Measurements from ENCODE around the gene GTF2A1L.

The GTF2A1L gene

GRCh38 chr2:48707466-48707865 is 89.8 kb downstream of the GTF2A1L start:
- in situ Hi-C loops (cut with MboI; ENCODE audit: low sequenced_read_pairs, unreplicated experiment) = no loop called here

GRCh38 chr2:48709096-48710034 is 91.7 kb downstream of the GTF2A1L start:
- in situ Hi-C loops (cut with MboI; ENCODE audit: low sequenced_read_pairs, unreplicated experiment) = no loop called here
- no peak for DNase-seq (ENCODE audit: low spot score)
- TF ChIP-seq CTCF (IDR thresholded peaks at IDR 0.05; ENCODE audit: borderline replicate concordance, control extremely low read depth, extremely low read depth, insufficient read depth, missing control alignments) = no peak

More at GRCh38 chr2:48707466-48707865, 89.8 kb downstream of the GTF2A1L start:
- no peak for TF ChIP-seq CTCF (IDR thresholded peaks at IDR 0.05; ENCODE audit: borderline replicate concordance, control extremely low read depth, extremely low read depth, insufficient read depth, missing control alignments)
- no peak for DNase-seq (ENCODE audit: low spot score)

GRCh38 chr2:48711343-48711742 is 93.7 kb downstream of the GTF2A1L start:
- DNase-seq (ENCODE audit: low spot score) = no peak
- no peak for TF ChIP-seq CTCF (IDR thresholded peaks at IDR 0.05; ENCODE audit: borderline replicate concordance, control extremely low read depth, extremely low read depth, insufficient read depth, missing control alignments)
- in situ Hi-C loops (cut with MboI; ENCODE audit: low sequenced_read_pairs, unreplicated experiment) = no loop called here

- in situ Hi-C loops (cut with MboI; ENCODE audit: low sequenced_read_pairs, unreplicated experiment) = no loop called here
- no peak for TF ChIP-seq CTCF (IDR thresholded peaks at IDR 0.05; ENCODE audit: borderline replicate concordance, control extremely low read depth, extremely low read depth, insufficient read depth, missing control alignments)
- DNase-seq (ENCODE audit: low spot score) = no peak
These were observed 94.5 kb downstream of the GTF2A1L start for GRCh38 chr2:48712151-48712550.

- TF ChIP-seq CTCF (IDR thresholded peaks at IDR 0.05; ENCODE audit: borderline replicate concordance, control extremely low read depth, extremely low read depth, insufficient read depth, missing control alignments) = no peak
- in situ Hi-C loops (cut with MboI; ENCODE audit: low sequenced_read_pairs, unreplicated experiment) = no loop called here
- no peak for DNase-seq (ENCODE audit: low spot score)
These were observed 96.0 kb downstream of the GTF2A1L start for GRCh38 chr2:48713647-48714046.

- no peak for DNase-seq (ENCODE audit: low spot score)
- in situ Hi-C loops (cut with MboI; ENCODE audit: low sequenced_read_pairs, unreplicated experiment) = no loop called here
- no peak for TF ChIP-seq CTCF (IDR thresholded peaks at IDR 0.05; ENCODE audit: borderline replicate concordance, control extremely low read depth, extremely low read depth, insufficient read depth, missing control alignments)
These were observed 96.6 kb downstream of the GTF2A1L start for GRCh38 chr2:48714245-48714644.
